Measurements from ENCODE around the gene WDR70.

The WDR70 gene

DNA sequence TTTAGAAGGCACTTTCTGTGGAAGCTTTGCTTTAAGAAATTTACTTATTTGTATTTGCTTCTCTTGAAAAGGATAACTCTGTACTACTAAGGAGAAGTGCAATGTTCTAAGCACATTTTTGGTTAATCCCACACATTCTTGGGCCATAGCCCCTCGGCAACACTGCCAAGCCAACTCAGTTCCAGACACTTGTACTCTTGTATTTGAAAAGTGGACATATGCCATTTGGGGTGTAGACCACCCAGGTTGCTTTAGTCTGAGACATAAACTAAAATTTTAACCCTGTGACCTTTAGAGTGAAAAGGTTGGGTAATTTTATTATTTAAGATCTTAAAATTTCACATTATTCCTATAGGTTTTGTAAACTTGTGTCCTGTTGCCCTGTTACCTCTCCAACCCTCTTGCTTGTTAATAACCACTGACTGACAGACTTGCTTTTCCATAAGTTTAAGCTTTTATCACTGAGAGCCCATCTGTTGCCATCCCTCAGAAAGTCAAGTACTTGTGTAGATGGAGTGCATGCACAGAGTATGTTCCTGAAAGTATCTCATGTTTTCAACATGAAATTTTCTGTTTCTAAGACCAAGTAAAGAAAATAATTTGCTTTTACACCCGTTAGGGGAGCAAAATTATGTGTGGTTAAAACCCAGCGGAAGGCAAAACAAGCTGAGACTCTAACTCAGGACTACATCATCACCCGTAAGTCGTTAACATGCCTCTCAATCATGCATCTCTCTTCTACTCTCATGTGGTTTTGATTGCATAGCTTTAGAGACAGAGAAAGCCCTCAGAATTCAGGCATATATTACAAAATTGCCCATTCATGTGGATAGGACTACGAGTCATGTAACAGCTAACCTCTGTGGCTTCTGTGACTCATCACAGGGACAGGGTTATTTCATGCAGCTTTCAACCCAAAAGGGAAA is 343.4 kb downstream of the WDR70 start:
- H3K9me3 ChIP-seq (ENCODE audit: insufficient read depth, low read depth, low read length): no peaks in the 10 kb centered on the region
- no peak overlapping the region for H2BK12ac ChIP-seq (ENCODE audit: low read length)
- H3K14ac ChIP-seq (ENCODE audit: low read length): no peak overlapping the region
- H3K4ac ChIP-seq (ENCODE audit: low read depth, low read length): no peak overlapping the region
- no peak overlapping the region for H3K27ac ChIP-seq (ENCODE audit: low read depth, low read length)
- H3K79me2 ChIP-seq (ENCODE audit: control insufficient read depth, insufficient read depth, low read length, poor library complexity): no peaks in the 10 kb centered on the region
- no CpG with 5 or more reads among the region's 6 CpGs for WGBS (ENCODE audit: extremely low coverage, insufficient coverage, insufficient read length)
- no peak overlapping the region for H3K4me2 ChIP-seq (ENCODE audit: low read length)
- H4K91ac ChIP-seq (ENCODE audit: low read depth, low read length): no peak overlapping the region
- no peak overlapping the region for H4K12ac ChIP-seq (ENCODE audit: low read depth, low read length)
- no peak overlapping the region for H3K9ac ChIP-seq (ENCODE audit: low read length)
- H3K18ac ChIP-seq (ENCODE audit: low read length): no peak overlapping the region
- H3K4me3 ChIP-seq (ENCODE audit: low read depth, low read length): no peak overlapping the region
- H3K79me1 ChIP-seq (ENCODE audit: low read length): no peaks in the 10 kb centered on the region
- no peak overlapping the region for H2BK5ac ChIP-seq (ENCODE audit: low read depth, low read length, poor library complexity)
- H2BK120ac ChIP-seq (ENCODE audit: insufficient read depth, low read length, poor library complexity): no peak overlapping the region
- H3K27me3 ChIP-seq (ENCODE audit: insufficient read depth, low read length): no peaks in the 10 kb centered on the region
- no peak overlapping the region for H3K23ac ChIP-seq (ENCODE audit: low read length)
- peaks cover under 1 to 3% of the 10 kb centered on the region in 2 experiments for H3K36me3 ChIP-seq (ENCODE audit: control insufficient read depth in 1 of 2, insufficient read depth in 2 of 2, low read length in 2 of 2)
- DNase-seq: peak; percentile 60 to 83
- H2AK5ac ChIP-seq (ENCODE audit: low read length): no peak overlapping the region
- H4K8ac ChIP-seq (ENCODE audit: low read depth, low read length): no peak overlapping the region
- H2AFZ ChIP-seq (ENCODE audit: insufficient read depth, low read length, poor library complexity): no peak overlapping the region
- peaks cover 2% of the 10 kb centered on the region in 2 experiments for H3K4me1 ChIP-seq (ENCODE audit: control insufficient read depth in 1 of 2, insufficient read depth in 2 of 2, low read length in 2 of 2)

DNA sequence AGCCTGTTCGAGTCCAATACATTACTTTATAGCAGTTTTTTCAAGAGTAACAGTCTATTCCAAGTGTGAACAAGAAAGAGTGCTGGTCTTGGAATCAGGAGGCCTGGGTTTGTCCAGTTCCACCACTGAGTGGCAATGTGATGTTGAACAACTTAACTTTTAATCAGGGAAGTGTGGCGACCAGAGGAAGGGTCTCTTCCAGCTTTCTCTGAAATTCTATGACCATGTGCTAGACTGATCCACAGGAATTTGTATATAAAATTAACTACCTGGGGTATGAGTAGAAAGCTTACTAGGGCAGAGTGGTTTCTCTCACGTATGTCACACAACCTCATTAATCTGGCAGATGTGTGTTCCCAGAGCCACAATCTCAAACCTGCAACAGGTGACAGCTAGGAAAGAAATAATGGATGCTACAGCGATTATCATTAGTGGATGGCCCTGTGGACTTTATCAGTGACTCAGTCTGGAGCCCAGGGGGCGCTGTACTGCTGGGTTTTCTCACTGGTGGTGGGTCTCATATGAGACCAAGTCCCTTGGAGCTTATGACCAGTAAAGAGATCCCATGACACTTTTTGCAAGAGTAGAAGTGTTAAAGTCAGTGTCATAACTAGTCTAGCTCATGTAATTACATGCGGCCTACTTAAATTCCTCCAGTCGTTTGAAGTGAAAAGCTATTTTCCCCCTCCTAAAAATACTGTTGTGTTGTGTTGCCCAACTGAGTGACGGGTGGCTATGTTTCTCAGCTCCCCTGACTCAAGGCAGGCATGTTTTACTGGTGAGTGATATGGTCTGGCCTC is 344.2 kb downstream of the WDR70 start:
- Histone ChIP-seq H4K12ac (ENCODE audit: low read depth, low read length) (no peak overlapping the region), H3K79me1 (ENCODE audit: low read length) (no peaks in the 10 kb centered on the region), H3K9me3 (ENCODE audit: insufficient read depth, low read depth, low read length) (no peaks in the 10 kb centered on the region), H2AK5ac (ENCODE audit: low read length) (no peak overlapping the region), H2AFZ (ENCODE audit: insufficient read depth, low read length, poor library complexity) (no peak overlapping the region), H2BK120ac (ENCODE audit: insufficient read depth, low read length, poor library complexity) (no peak overlapping the region), H3K36me3 (ENCODE audit: control insufficient read depth in 1 of 2, insufficient read depth in 2 of 2, low read length in 2 of 2) (peaks cover 2 to 6% of the 10 kb centered on the region in 2 experiments), H3K27ac (ENCODE audit: low read depth, low read length) (peak overlapping the region; percentile 35), H3K23ac (ENCODE audit: low read length) (no peak overlapping the region), H3K9ac (ENCODE audit: low read length) (no peak overlapping the region), H3K4me1 (ENCODE audit: control insufficient read depth in 1 of 2, insufficient read depth in 2 of 2, low read length in 2 of 2) (peaks cover 2% of the 10 kb centered on the region in 2 experiments), H3K4me3 (ENCODE audit: low read depth, low read length) (no peak overlapping the region), H2BK5ac (ENCODE audit: low read depth, low read length, poor library complexity) (no peak overlapping the region), H3K4ac (ENCODE audit: low read depth, low read length) (no peak overlapping the region), H3K14ac (ENCODE audit: low read length) (no peak overlapping the region), H3K4me2 (ENCODE audit: low read length) (no peak overlapping the region), H3K79me2 (ENCODE audit: control insufficient read depth, insufficient read depth, low read length, poor library complexity) (no peaks in the 10 kb centered on the region), H4K8ac (ENCODE audit: low read depth, low read length) (no peak overlapping the region), H3K27me3 (ENCODE audit: insufficient read depth, low read length) (no peaks in the 10 kb centered on the region), H3K18ac (ENCODE audit: low read length) (no peak overlapping the region), H4K91ac (ENCODE audit: low read depth, low read length) (no peak overlapping the region), H2BK12ac (ENCODE audit: low read length) (no peak overlapping the region)
- WGBS (ENCODE audit: extremely low coverage, insufficient coverage, insufficient read length): no CpG with 5 or more reads among the region's 8 CpGs
- peak; percentile 72 to 81 for DNase-seq

DNA sequence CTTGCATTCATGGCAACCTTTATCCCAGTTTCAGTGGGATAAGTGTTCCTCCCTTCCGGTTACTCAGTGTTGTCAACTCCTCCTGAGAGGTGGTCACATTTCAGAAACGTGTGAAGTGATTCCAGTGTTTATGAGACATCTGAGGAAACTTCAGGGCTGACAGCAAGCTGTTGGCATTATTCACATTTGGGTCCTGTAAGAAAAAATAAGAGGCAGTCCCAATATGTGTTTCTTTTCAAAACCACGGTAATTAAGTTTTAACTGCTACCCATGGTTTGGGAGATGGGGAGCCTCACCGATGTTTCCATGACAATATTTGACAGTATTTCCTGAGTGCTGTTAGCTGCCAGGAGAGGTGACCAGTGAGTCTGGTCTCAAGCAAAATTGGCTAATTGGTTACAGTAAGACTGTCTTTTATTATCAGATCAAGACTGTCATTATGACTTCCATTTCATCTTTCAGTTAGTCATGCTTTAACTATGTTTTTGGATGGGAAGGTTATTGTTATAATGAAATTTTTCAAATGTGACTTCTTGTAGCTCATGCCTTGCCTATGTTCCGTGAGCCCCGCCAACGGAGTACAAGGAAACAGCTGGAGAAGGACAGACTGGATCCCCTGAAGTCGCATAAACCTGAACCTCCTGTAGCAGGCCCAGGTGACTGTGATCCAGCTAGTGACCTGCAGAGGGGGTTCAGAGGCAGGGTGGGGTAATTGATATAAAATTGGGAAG is 345.4 kb downstream of the WDR70 start:
- Histone ChIP-seq H4K12ac (ENCODE audit: low read depth, low read length) (no peak overlapping the region), H3K4me1 (ENCODE audit: control insufficient read depth in 1 of 2, insufficient read depth in 2 of 2, low read length in 2 of 2) (peaks cover 2% of the 10 kb centered on the region in 2 experiments), H3K4me3 (ENCODE audit: low read depth, low read length) (no peak overlapping the region), H3K4me2 (ENCODE audit: low read length) (no peak overlapping the region), H4K91ac (ENCODE audit: low read depth, low read length) (no peak overlapping the region), H3K27ac (ENCODE audit: low read depth, low read length) (peak overlapping the region; percentile 20), H2BK12ac (ENCODE audit: low read length) (no peak overlapping the region), H2BK120ac (ENCODE audit: insufficient read depth, low read length, poor library complexity) (no peak overlapping the region), H2AK5ac (ENCODE audit: low read length) (no peak overlapping the region), H3K9me3 (ENCODE audit: insufficient read depth, low read depth, low read length) (no peaks in the 10 kb centered on the region), H2AFZ (ENCODE audit: insufficient read depth, low read length, poor library complexity) (no peak overlapping the region), H3K79me1 (ENCODE audit: low read length) (no peaks in the 10 kb centered on the region), H3K36me3 (ENCODE audit: control insufficient read depth in 1 of 2, insufficient read depth in 2 of 2, low read length in 2 of 2) (peaks cover 2 to 6% of the 10 kb centered on the region in 2 experiments), H3K14ac (ENCODE audit: low read length) (no peak overlapping the region), H3K23ac (ENCODE audit: low read length) (no peak overlapping the region), H2BK5ac (ENCODE audit: low read depth, low read length, poor library complexity) (no peak overlapping the region), H3K27me3 (ENCODE audit: insufficient read depth, low read length) (no peaks in the 10 kb centered on the region), H3K4ac (ENCODE audit: low read depth, low read length) (no peak overlapping the region), H3K79me2 (ENCODE audit: control insufficient read depth, insufficient read depth, low read length, poor library complexity) (no peaks in the 10 kb centered on the region), H3K18ac (ENCODE audit: low read length) (no peak overlapping the region), H4K8ac (ENCODE audit: low read depth, low read length) (no peak overlapping the region), H3K9ac (ENCODE audit: low read length) (no peak overlapping the region)
- DNase-seq: peak; percentile 16 to 49
- WGBS (ENCODE audit: extremely low coverage, insufficient coverage, insufficient read length): no CpG with 5 or more reads among the region's 8 CpGs

DNA sequence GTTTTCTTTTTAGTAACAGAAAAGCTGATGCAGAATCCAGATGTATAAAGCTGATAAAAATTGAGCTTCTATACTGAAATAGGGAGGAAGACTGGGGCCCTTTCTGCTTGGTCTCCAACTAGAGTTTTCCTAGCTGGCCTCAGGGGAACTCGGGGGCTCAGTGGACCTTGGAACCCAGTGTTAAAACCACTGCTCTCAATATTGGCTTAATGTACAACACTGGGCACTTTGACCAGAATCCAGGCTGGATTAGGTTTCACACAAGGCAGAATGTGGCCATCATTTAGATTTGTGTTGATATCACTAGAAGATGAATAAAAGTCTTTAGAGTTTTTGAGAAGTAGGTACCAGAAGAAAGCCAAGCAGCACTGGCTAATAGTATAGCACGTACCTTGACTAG is 346.1 kb downstream of the WDR70 start:
- Histone ChIP-seq H2AFZ (ENCODE audit: insufficient read depth, low read length, poor library complexity) (no peak overlapping the region), H3K4me1 (ENCODE audit: control insufficient read depth in 1 of 2, insufficient read depth in 2 of 2, low read length in 2 of 2) (peaks cover 2% of the 10 kb centered on the region in 2 experiments), H3K14ac (ENCODE audit: low read length) (no peak overlapping the region), H2AK5ac (ENCODE audit: low read length) (no peak overlapping the region), H2BK5ac (ENCODE audit: low read depth, low read length, poor library complexity) (no peak overlapping the region), H3K4me3 (ENCODE audit: low read depth, low read length) (no peak overlapping the region), H3K4me2 (ENCODE audit: low read length) (no peak overlapping the region), H4K12ac (ENCODE audit: low read depth, low read length) (no peak overlapping the region), H4K8ac (ENCODE audit: low read depth, low read length) (no peak overlapping the region), H3K18ac (ENCODE audit: low read length) (no peak overlapping the region), H3K79me1 (ENCODE audit: low read length) (no peaks in the 10 kb centered on the region), H3K4ac (ENCODE audit: low read depth, low read length) (no peak overlapping the region), H3K23ac (ENCODE audit: low read length) (no peak overlapping the region), H3K27me3 (ENCODE audit: insufficient read depth, low read length) (no peaks in the 10 kb centered on the region), H3K9me3 (ENCODE audit: insufficient read depth, low read depth, low read length) (no peaks in the 10 kb centered on the region), H2BK12ac (ENCODE audit: low read length) (peak overlapping the region; percentile 75), H3K36me3 (ENCODE audit: control insufficient read depth in 1 of 2, insufficient read depth in 2 of 2, low read length in 2 of 2) (peaks cover 2 to 6% of the 10 kb centered on the region in 2 experiments), H4K91ac (ENCODE audit: low read depth, low read length) (peak overlapping the region; percentile 34), H3K9ac (ENCODE audit: low read length) (no peak overlapping the region), H2BK120ac (ENCODE audit: insufficient read depth, low read length, poor library complexity) (no peak overlapping the region), H3K27ac (ENCODE audit: low read depth, low read length) (peak overlapping the region; percentile 11), H3K79me2 (ENCODE audit: control insufficient read depth, insufficient read depth, low read length, poor library complexity) (no peaks in the 10 kb centered on the region)
- no CpG with 5 or more reads among the region's 2 CpGs for WGBS (ENCODE audit: extremely low coverage, insufficient coverage, insufficient read length)
- no peak for DNase-seq
